IMR-90 (cell line): Measurements from ENCODE around the gene LARP1. TPM values are rescaled to one million over a fixed set of nuclear protein-coding genes. Genes with fewer than 3 reads are reported as not detected.

Source experiments
- ATAC-seq: fragments of 200-7000 bp; cut with Tn5 transposase; 2 replicates; pipeline ENCODE4 v1.9.1; 2020; ENCODE audit warnings: low read depth, mild to moderate bottlenecking, moderate library complexity
- BruUV-seq: library from RNA; stranded (reverse); fragments of 400-500 nt; replicated peaks from 2 replicates; lab custom pipeline; 2021; lab: Mats Ljungman, UMichigan
- CTCF ChIA-PET: fragments of 300-600 bp; formaldehyde crosslinking; extraction: SDS; loops from one replicate; lab custom pipeline; 2021; ENCODE audit warnings: antibody characterized with exemption; lab: Yijun Ruan, JAX
- POLR2A ChIA-PET: fragments of 300-600 bp; sonication (Branson Sonifier 250); formaldehyde crosslinking; loops from one replicate; lab custom pipeline; 2022; ENCODE audit warnings: antibody characterized with exemption; ENCODE audit not compliant: unreplicated experiment; lab: Charles Lee
- DNase-seq: peaks from one replicate; pipeline ENCODE4 v3.0.0; 2013
- H2AFZ ChIP-seq: replicated peaks from 2 replicates; pipeline ENCODE3; 2013; ENCODE audit warnings: low read length, mild to moderate bottlenecking; ENCODE audit not compliant: poor library complexity
- H2AK5ac ChIP-seq: 2 replicates; pipeline ENCODE4 v1.6.1; 2013; ENCODE audit warnings: low read depth, low read length, inconsistent platforms
- H2AK9ac ChIP-seq: replicated peaks from 2 replicates; pipeline ENCODE3; 2013; ENCODE audit warnings: mild to moderate bottlenecking, low read depth, low read length, moderate library complexity; ENCODE audit not compliant: poor library complexity
- H2BK120ac ChIP-seq: 2 replicates; pipeline ENCODE4 v1.6.1; 2013; ENCODE audit warnings: low read depth, low read length, inconsistent platforms
- H2BK15ac ChIP-seq: 3 replicates; pipeline ENCODE4 v1.6.1; 2013; ENCODE audit warnings: low read depth, low read length, inconsistent platforms
- H2BK20ac ChIP-seq: 2 replicates; pipeline ENCODE4 v1.6.1; 2013; ENCODE audit warnings: low read depth, mild to moderate bottlenecking, inconsistent platforms, low read length, moderate library complexity
- H2BK5ac ChIP-seq: 2 replicates; pipeline ENCODE4 v1.6.1; 2013; ENCODE audit warnings: mild to moderate bottlenecking, low read depth, low read length, inconsistent platforms; ENCODE audit not compliant: poor library complexity, severe bottlenecking
- H3K14ac ChIP-seq: replicated peaks from 2 replicates; pipeline ENCODE4 v1.6.1; 2013; ENCODE audit warnings: low read depth, low read length, inconsistent platforms
- H3K18ac ChIP-seq: 2 replicates; pipeline ENCODE4 v1.6.1; 2013; ENCODE audit warnings: low read depth, low read length, control low read depth
- H3K23ac ChIP-seq: 2 replicates; pipeline ENCODE4 v1.6.1; 2013; ENCODE audit warnings: low read depth, low read length, inconsistent platforms
- H3K27ac ChIP-seq: 2 replicates; pipeline ENCODE4 v1.5.1; 2013; ENCODE audit warnings: mild to moderate bottlenecking, control low read depth, low read length; ENCODE audit not compliant: insufficient read depth
- H3K27me3 ChIP-seq: 2 replicates; pipeline ENCODE4 v1.6.1; 2013; ENCODE audit warnings: low read length; ENCODE audit not compliant: control insufficient read depth, insufficient read depth
- H3K36me3 ChIP-seq: 2 replicates; pipeline ENCODE4 v1.6.1; 2013; ENCODE audit warnings: low read length, mixed read lengths; ENCODE audit not compliant: control insufficient read depth, insufficient read depth
- H3K4ac ChIP-seq: 2 replicates; pipeline ENCODE4 v1.6.1; 2013; ENCODE audit warnings: low read depth, low read length, inconsistent platforms
- H3K4me1 ChIP-seq: 2 replicates; pipeline ENCODE4 v1.6.1; 2013; ENCODE audit warnings: low read length, mixed read lengths; ENCODE audit not compliant: control insufficient read depth, insufficient read depth
- H3K4me2 ChIP-seq: 2 replicates; pipeline ENCODE4 v1.6.1; 2013; ENCODE audit warnings: low read depth, mild to moderate bottlenecking, control low read depth, low read length, moderate library complexity
- H3K4me3 ChIP-seq: 2 replicates; pipeline ENCODE4 v1.5.1; 2013; ENCODE audit warnings: low read depth, mild to moderate bottlenecking, control low read depth, low read length, moderate library complexity; ENCODE audit not compliant: insufficient read depth
- H3K56ac ChIP-seq: 2 replicates; pipeline ENCODE4 v1.6.1; 2013; ENCODE audit warnings: low read length, inconsistent platforms; ENCODE audit not compliant: insufficient read depth; ENCODE audit errors: extremely low read depth
- H3K79me1 ChIP-seq, 2 experiments: 2 replicates each; pipeline ENCODE4 v1.6.1; 2013; ENCODE audit warnings: low read length in 2 of 2, inconsistent platforms in 1 of 2, low read depth in 1 of 2
- H3K9ac ChIP-seq: 2 replicates; pipeline ENCODE4 v1.6.1; 2013; ENCODE audit warnings: low read depth, low read length, control low read depth
- H3K9me1 ChIP-seq: 2 replicates; pipeline ENCODE4 v1.6.1; 2013; ENCODE audit warnings: low read length, inconsistent platforms; ENCODE audit not compliant: insufficient read depth
- H3K9me3 ChIP-seq: 2 replicates; pipeline ENCODE4 v1.6.1; 2013; ENCODE audit warnings: low read length; ENCODE audit not compliant: control insufficient read depth, insufficient read depth
- H4K20me1 ChIP-seq: 2 replicates; pipeline ENCODE4 v1.6.1; 2013; ENCODE audit warnings: low read length, inconsistent platforms; ENCODE audit not compliant: insufficient read depth
- H4K5ac ChIP-seq: 2 replicates; pipeline ENCODE4 v1.6.1; 2013; ENCODE audit warnings: mild to moderate bottlenecking, low read depth, low read length, control low read depth
- H4K8ac ChIP-seq, 2 experiments: 2 replicates each; pipeline ENCODE4 v1.6.1; 2013; ENCODE audit warnings: low read depth in 2 of 2, low read length in 2 of 2, control low read depth in 1 of 2, inconsistent platforms in 1 of 2
- H4K91ac ChIP-seq: 2 replicates; pipeline ENCODE4 v1.6.1; 2013; ENCODE audit warnings: low read depth, low read length, inconsistent platforms; ENCODE audit not compliant: insufficient read depth
- BHLHE40 ChIP-seq: fragments of 150-350 bp; IDR thresholded peaks from 2 replicates; pipeline ENCODE4 v1.6.1; 2016; ENCODE audit warnings: mild to moderate bottlenecking, low read depth, low read length
- CEBPB ChIP-seq: IDR thresholded peaks from 2 replicates; pipeline ENCODE4 v1.6.1; 2012; ENCODE audit warnings: low read depth, low read length, improper control_type of control experiment
- CHD1 ChIP-seq: IDR thresholded peaks from 2 replicates; pipeline ENCODE4 v1.6.1; 2012; ENCODE audit warnings: low read depth, low read length, improper control_type of control experiment
- CTCF ChIP-seq: conservative IDR thresholded peaks from 2 replicates; pipeline ENCODE4 v1.5.1; 2012; ENCODE audit warnings: mild to moderate bottlenecking, low read depth, low read length, improper control_type of control experiment
- ELK1 ChIP-seq: fragments of 150-350 bp; IDR thresholded peaks from 2 replicates; pipeline ENCODE4 v1.6.1; 2016; ENCODE audit warnings: low read depth, mild to moderate bottlenecking, low read length, moderate library complexity, borderline replicate concordance
- FOS ChIP-seq: fragments of 150-350 bp; IDR thresholded peaks from 2 replicates; pipeline ENCODE4 v1.6.1; 2016; ENCODE audit warnings: low read depth, low read length
- MAZ ChIP-seq: IDR thresholded peaks from 2 replicates; pipeline ENCODE4 v1.6.1; 2012; ENCODE audit warnings: low read depth, mild to moderate bottlenecking, low read length, improper control_type of control experiment, moderate library complexity, borderline replicate concordance
- MXI1 ChIP-seq: IDR thresholded peaks from 2 replicates; pipeline ENCODE4 v1.6.1; 2012; ENCODE audit warnings: low read depth, mild to moderate bottlenecking, low read length, moderate library complexity, borderline replicate concordance
- RAD21 ChIP-seq: IDR thresholded peaks from 2 replicates; pipeline ENCODE4 v1.6.1; 2012; ENCODE audit warnings: low read length, improper control_type of control experiment
- RFX5 ChIP-seq: IDR thresholded peaks from 2 replicates; pipeline ENCODE4 v1.8.0; 2012; ENCODE audit warnings: low read depth, mild to moderate bottlenecking, low read length, moderate library complexity
- SMC3 ChIP-seq: fragments of 150-350 bp; IDR thresholded peaks from 2 replicates; pipeline ENCODE4 v1.6.1; 2016; ENCODE audit warnings: low read depth, mild to moderate bottlenecking, antibody characterized with exemption, low read length, moderate library complexity
- USF2 ChIP-seq: fragments of 150-350 bp; IDR thresholded peaks from 2 replicates; pipeline ENCODE4 v1.6.1; 2017; ENCODE audit warnings: mild to moderate bottlenecking, antibody characterized with exemption, low read length, low read depth
- WGBS, 2 experiments: methylation state at CpG; one replicate each; pipeline versions ENCODE4 v1.1.5 to v1.1.7; 2013; ENCODE audit warnings: missing lambda C conversion rate in 2 of 2; ENCODE audit not compliant: insufficient read length in 1 of 2; ENCODE audit errors: extremely low coverage in 2 of 2; 5-methylcytosine and 5-hydroxymethylcytosine counted together
- dilution Hi-C: fragments of 300-500 bp; cut with HindIII; formaldehyde crosslinking; loops from one replicate; pipeline ENCODE4 v1.14.3; 2018; ENCODE audit warnings: low sequenced_read_pairs; ENCODE audit not compliant: unreplicated experiment
- in situ Hi-C: fragments of 300-500 bp; cut with MboI; formaldehyde crosslinking; loops from 3 replicates; pipeline ENCODE4 v1.14.3; 2019; ENCODE audit warnings: low sequenced_read_pairs, inconsistent platforms, mixed read lengths
- intact Hi-C: fragments of 100-400 bp; cut with micrococcal nuclease; formaldehyde crosslinking; loops from 2 replicates; pipeline ENCODE4 v1.10.0; 2022
- polyA plus RNA-seq, 3 experiments: library from polyadenylated mRNA; depleted of rRNA; stranded (reverse); fragments of >200 nt; gene quantifications; 2 replicates each; pipeline ENCODE4 v1.2.3, GENCODE V29; 2012; ENCODE audit warnings: low replicate concordance in 1 of 3
- total RNA-seq: library from RNA; depleted of rRNA; stranded (reverse); fragments of >200 nt; gene quantifications from 2 replicates; pipeline ENCODE4 v1.2.3, GENCODE V29; 2012

Gene LARP1
- total and polyA plus RNA-seq, 2 of the 4 experiments (the other 2 are of a cell fraction): 47.3 to 77.4 TPM

- H3K4ac ChIP-seq: no peak overlapping the region
- in situ Hi-C loops (no loop called here), dilution Hi-C loops (no loop called here), intact Hi-C loops (no loop called here)
- no peak overlapping the region for H3K9ac ChIP-seq
- H2AK5ac ChIP-seq: no peak overlapping the region
- H4K20me1 ChIP-seq: peaks cover 98% of the 10 kb centered on the region
- no peak overlapping the region for H3K14ac ChIP-seq
- H3K27me3 ChIP-seq: no peaks in the 10 kb centered on the region
- ATAC-seq (no peak), DNase-seq (no peak)
- no peak overlapping the region for H2AFZ ChIP-seq
- ChIA-PET CTCF (no interaction called here), POLR2A (no interaction called here)
- H3K9me1 ChIP-seq: peaks cover 46% of the 10 kb centered on the region
- no peak overlapping the region for H2BK120ac ChIP-seq
- H3K23ac ChIP-seq: no peak overlapping the region
- BruUV-seq: no TSS peak
- no peak overlapping the region for H2BK15ac ChIP-seq
- WGBS, 2 experiments: no CpG with 5 or more reads among the region's 2 CpGs
- H4K8ac ChIP-seq: no peak overlapping the region
- H2AK9ac ChIP-seq: no peak overlapping the region
- no peak overlapping the region for H3K18ac ChIP-seq
- H3K4me3 ChIP-seq: no peak overlapping the region
- no peak overlapping the region for H4K5ac ChIP-seq
- no peak overlapping the region for H3K27ac ChIP-seq
- H3K79me1 ChIP-seq: peaks cover 28 to 85% of the 10 kb centered on the region in 2 experiments
- no peaks in the 10 kb centered on the region for H3K9me3 ChIP-seq
- H3K4me2 ChIP-seq: no peak overlapping the region
- no peak overlapping the region for H3K56ac ChIP-seq
- TF ChIP-seq RFX5: no peak
- TF ChIP-seq MAZ: no peak
- TF ChIP-seq FOS: no peak
- TF ChIP-seq CEBPB: no peak
- no peak for TF ChIP-seq USF2
- no peak for TF ChIP-seq BHLHE40
- TF ChIP-seq SMC3: no peak
- TF ChIP-seq CHD1: no peak
- no peak for TF ChIP-seq MXI1
- TF ChIP-seq CTCF: no peak
- no peak for TF ChIP-seq ELK1
- no peak for TF ChIP-seq RAD21
- no peak overlapping the region for H2BK5ac ChIP-seq
- H3K4me1 ChIP-seq: peaks cover 26% of the 10 kb centered on the region
- no peak overlapping the region for H4K91ac ChIP-seq
- H3K36me3 ChIP-seq: no peaks in the 10 kb centered on the region
- no peak overlapping the region for H2BK20ac ChIP-seq
Measured at GRCh38 chr5:154784856-154785255, 29.7 kb downstream of the LARP1 start.
